ENCODE measurements around the gene LMAN2L.

Gene LMAN2L

DNA sequence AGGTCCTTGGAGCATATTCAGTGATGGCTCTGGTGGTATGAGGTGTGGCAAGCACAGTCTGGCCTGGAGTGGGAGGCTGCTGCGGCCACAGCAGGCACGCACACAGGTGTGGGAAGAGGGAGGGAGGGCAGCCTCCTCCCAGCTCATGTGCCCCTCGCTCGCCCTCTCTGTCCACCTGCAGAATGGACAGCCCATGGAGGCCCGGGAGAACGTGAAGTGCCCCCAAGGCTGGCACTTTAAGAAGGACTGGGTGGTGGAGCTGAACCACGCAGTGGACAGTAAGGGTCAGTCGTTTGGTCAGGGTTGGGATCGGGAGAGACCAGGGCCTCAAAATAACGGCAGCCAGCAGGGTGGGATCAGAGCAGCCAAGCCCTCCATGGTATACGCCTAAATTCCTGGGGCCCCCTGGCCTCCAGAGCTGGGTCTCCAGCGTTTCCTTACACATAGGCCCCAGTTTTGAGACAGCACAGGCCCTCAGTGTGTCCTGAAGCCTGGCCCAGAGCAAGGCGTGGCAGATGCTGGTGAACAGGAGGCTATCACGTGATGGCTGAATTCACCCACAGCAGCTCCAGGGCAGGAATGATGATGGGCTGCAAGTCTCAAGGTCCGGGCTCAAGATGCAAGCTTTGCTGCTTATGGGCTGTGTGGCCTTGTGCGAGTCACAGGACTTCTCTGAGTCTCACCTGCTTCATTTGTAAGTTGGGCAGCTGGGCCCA is 49.4 kb downstream of the LMAN2L start:
- peaks cover 3 to 17% of the 10 kb centered on the region in 2 experiments for H3K27me3 ChIP-seq (ENCODE audit: control insufficient read depth in 1 of 2, insufficient read depth in 1 of 2, low read length in 2 of 2)
- H3K14ac ChIP-seq (ENCODE audit: low read length in 2 of 2) = peak overlapping the region in 1 of 2 experiments; percentile 45
- H2AFZ ChIP-seq (ENCODE audit: low read depth, low read length) = no peak overlapping the region
- H2BK15ac ChIP-seq (ENCODE audit: low read depth, poor library complexity, severe bottlenecking) = no peak overlapping the region
- no peak overlapping the region for H2BK5ac ChIP-seq (ENCODE audit: low read depth, low read length, poor library complexity, severe bottlenecking)
- H2BK120ac ChIP-seq (ENCODE audit: low read depth, low read length) = no peak overlapping the region
- H3K4ac ChIP-seq (ENCODE audit: low read depth in 1 of 2, low read length in 2 of 2) = no peak overlapping the region
- H3K9me3 ChIP-seq (ENCODE audit: control insufficient read depth, low read length) = no peaks in the 10 kb centered on the region
- no peaks in the 10 kb centered on the region for H3K79me1 ChIP-seq (replicated peaks; ENCODE audit: low read length, poor library complexity, severe bottlenecking)
- no peak overlapping the region for H3K18ac ChIP-seq (ENCODE audit: low read depth in 1 of 2, low read length in 2 of 2)
- no peak overlapping the region for H2AK5ac ChIP-seq (ENCODE audit: low read length, severe bottlenecking)
- H3K27ac ChIP-seq (ENCODE audit: low read length, poor library complexity, severe bottlenecking) = no peak overlapping the region
- H4K8ac ChIP-seq (ENCODE audit: low read length) = no peak overlapping the region
- H3K4me1 ChIP-seq (ENCODE audit: control insufficient read depth, insufficient read depth, low read depth, low read length) = peaks cover 12% of the 10 kb centered on the region
- H3K4me3 ChIP-seq (ENCODE audit: insufficient read depth in 1 of 2, low read depth in 1 of 2, low read length in 2 of 2) = no peak overlapping the region
- H4K91ac ChIP-seq (ENCODE audit: low read length) = no peak overlapping the region
- no peak overlapping the region for H2BK12ac ChIP-seq (ENCODE audit: low read length in 2 of 2)
- H3K23ac ChIP-seq (ENCODE audit: low read length in 2 of 2) = no peak overlapping the region
- DNase-seq = no peak
- H3K36me3 ChIP-seq (ENCODE audit: control insufficient read depth in 1 of 2, insufficient read depth in 2 of 2, low read depth in 1 of 2, low read length in 2 of 2) = peaks cover 0 to 4% of the 10 kb centered on the region in 2 experiments
- 94% methylated on average over 16 of the region's 16 CpGs for WGBS
- H3K4me2 ChIP-seq (ENCODE audit: low read length, poor library complexity, severe bottlenecking) = no peak overlapping the region
- no peak overlapping the region for H3K9ac ChIP-seq (ENCODE audit: low read length)

DNA sequence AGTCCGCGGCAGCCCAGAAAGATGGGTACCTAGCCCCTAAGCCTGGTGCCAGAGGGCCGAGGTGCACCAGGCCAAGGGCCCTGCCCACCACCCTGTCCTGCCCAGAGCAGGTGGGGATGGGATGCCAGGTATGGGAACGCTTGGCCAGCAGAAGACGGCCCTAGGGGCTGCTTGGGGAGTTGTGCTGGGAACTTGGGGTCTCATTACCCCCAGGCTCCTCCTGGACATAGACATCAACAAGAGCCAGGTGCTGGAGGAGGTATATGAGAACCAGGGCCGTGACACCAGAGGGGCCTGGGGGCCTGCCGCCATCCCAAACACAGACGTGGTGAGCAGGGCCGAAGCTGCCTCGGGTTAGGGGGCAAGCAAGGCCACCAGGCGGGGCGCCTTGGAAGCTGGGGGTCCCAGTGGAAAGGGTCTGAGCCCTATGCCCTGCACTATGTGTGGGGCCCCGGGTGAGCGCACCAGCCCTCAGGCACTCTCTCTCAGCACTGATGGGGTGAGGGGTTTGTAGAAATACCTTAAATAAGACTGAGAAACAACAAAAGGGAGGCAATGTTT is 50.4 kb downstream of the LMAN2L start:
- Histone ChIP-seq H3K14ac (ENCODE audit: low read length in 2 of 2) (no peak overlapping the region), H2AK5ac (ENCODE audit: low read length, severe bottlenecking) (no peak overlapping the region), H2BK12ac (ENCODE audit: low read length in 2 of 2) (no peak overlapping the region), H4K91ac (ENCODE audit: low read length) (no peak overlapping the region), H3K79me1 (replicated peaks; ENCODE audit: low read length, poor library complexity, severe bottlenecking) (no peaks in the 10 kb centered on the region), H3K9ac (ENCODE audit: low read length) (no peak overlapping the region), H3K27ac (ENCODE audit: low read length, poor library complexity, severe bottlenecking) (no peak overlapping the region), H3K4me1 (ENCODE audit: control insufficient read depth, insufficient read depth, low read depth, low read length) (peaks cover 18% of the 10 kb centered on the region), H2BK5ac (ENCODE audit: low read depth, low read length, poor library complexity, severe bottlenecking) (no peak overlapping the region), H3K18ac (ENCODE audit: low read depth in 1 of 2, low read length in 2 of 2) (no peak overlapping the region), H3K9me3 (ENCODE audit: control insufficient read depth, low read length) (no peaks in the 10 kb centered on the region), H2BK120ac (ENCODE audit: low read depth, low read length) (no peak overlapping the region), H3K27me3 (ENCODE audit: control insufficient read depth in 1 of 2, insufficient read depth in 1 of 2, low read length in 2 of 2) (peaks cover 8 to 26% of the 10 kb centered on the region in 2 experiments), H2AFZ (ENCODE audit: low read depth, low read length) (no peak overlapping the region), H4K8ac (ENCODE audit: low read length) (no peak overlapping the region), H3K4me3 (ENCODE audit: insufficient read depth in 1 of 2, low read depth in 1 of 2, low read length in 2 of 2) (no peak overlapping the region), H3K4me2 (ENCODE audit: low read length, poor library complexity, severe bottlenecking) (no peak overlapping the region), H3K36me3 (ENCODE audit: control insufficient read depth in 1 of 2, insufficient read depth in 2 of 2, low read depth in 1 of 2, low read length in 2 of 2) (no peaks in the 10 kb centered on the region), H3K23ac (ENCODE audit: low read length in 2 of 2) (no peak overlapping the region), H3K4ac (ENCODE audit: low read depth in 1 of 2, low read length in 2 of 2) (no peak overlapping the region), H2BK15ac (ENCODE audit: low read depth, poor library complexity, severe bottlenecking) (no peak overlapping the region)
- 93% methylated on average over 14 of the region's 14 CpGs for WGBS
- DNase-seq = no peak

- Histone ChIP-seq H3K36me3 (ENCODE audit: control insufficient read depth in 1 of 2, insufficient read depth in 2 of 2, low read depth in 1 of 2, low read length in 2 of 2) (no peaks in the 10 kb centered on the region), H4K91ac (ENCODE audit: low read length) (no peak overlapping the region), H4K8ac (ENCODE audit: low read length) (no peak overlapping the region), H3K27me3 (ENCODE audit: control insufficient read depth in 1 of 2, insufficient read depth in 1 of 2, low read length in 2 of 2) (peaks cover 8 to 33% of the 10 kb centered on the region in 2 experiments), H3K14ac (ENCODE audit: low read length in 2 of 2) (no peak overlapping the region), H3K4ac (ENCODE audit: low read depth in 1 of 2, low read length in 2 of 2) (no peak overlapping the region), H2AK5ac (ENCODE audit: low read length, severe bottlenecking) (no peak overlapping the region), H2BK5ac (ENCODE audit: low read depth, low read length, poor library complexity, severe bottlenecking) (no peak overlapping the region), H3K4me3 (ENCODE audit: insufficient read depth in 1 of 2, low read depth in 1 of 2, low read length in 2 of 2) (no peak overlapping the region), H2AFZ (ENCODE audit: low read depth, low read length) (no peak overlapping the region), H3K4me2 (ENCODE audit: low read length, poor library complexity, severe bottlenecking) (no peak overlapping the region), H2BK120ac (ENCODE audit: low read depth, low read length) (no peak overlapping the region), H3K4me1 (ENCODE audit: control insufficient read depth, insufficient read depth, low read depth, low read length) (peaks cover 18% of the 10 kb centered on the region), H3K9me3 (ENCODE audit: control insufficient read depth, low read length) (no peaks in the 10 kb centered on the region), H2BK15ac (ENCODE audit: low read depth, poor library complexity, severe bottlenecking) (no peak overlapping the region), H3K27ac (ENCODE audit: low read length, poor library complexity, severe bottlenecking) (no peak overlapping the region), H3K18ac (ENCODE audit: low read depth in 1 of 2, low read length in 2 of 2) (no peak overlapping the region), H3K79me1 (replicated peaks; ENCODE audit: low read length, poor library complexity, severe bottlenecking) (no peaks in the 10 kb centered on the region), H2BK12ac (ENCODE audit: low read length in 2 of 2) (no peak overlapping the region), H3K9ac (ENCODE audit: low read length) (no peak overlapping the region), H3K23ac (ENCODE audit: low read length in 2 of 2) (no peak overlapping the region)
- DNase-seq = no peak
- 90% methylated on average over 11 of the region's 11 CpGs for WGBS
Observed at GRCh38 chr2:96688649-96689430, 51.0 kb downstream of the LMAN2L start.
